ENCODE measurements around the gene TOMM20. TPM values are rescaled to one million over a fixed set of nuclear protein-coding genes. Genes with fewer than 3 reads are reported as not detected.

TOMM20 gene
- 78.1 and 96.6 TPM in 2 replicates for total RNA-seq

GRCh38 chr1:235128456-235129328, at the start of gene TOMM20:
Gene TOMM20, minus strand, starts transcription at chr1:235128837. Its CDS starts 122 bp downstream, at chr1:235128715.

GRCh38 chr1:235160957-235161684, 32.5 kb upstream of the TOMM20 start, which contains the start of gene RBM34:
Gene RBM34, minus strand, starts transcription at chr1:235161250. Its CDS starts 24 bp downstream, at chr1:235161226.

Other genes with a start within 250 kb of the TOMM20 start
- gene RBM34, start 32.4 kb upstream of the TOMM20 start, total RNA-seq: 50.6 and 70.7 TPM in 2 replicates
- 31.1 and 33.5 TPM in 2 replicates for gene ARID4B, start 199.3 kb upstream of the TOMM20 start, total RNA-seq
- gene GGPS1, start 199.7 kb upstream of the TOMM20 start, total RNA-seq: 24.1 and 33.5 TPM in 2 replicates
- gene TBCE, start 238.6 kb upstream of the TOMM20 start, total RNA-seq: 18.2 and 23.2 TPM in 2 replicates

Measured in smooth muscle cell of trachea (primary cell).